HepG2 (cell line): Measurements from ENCODE around the gene ZNF79. TPM values are rescaled to one million over a fixed set of nuclear protein-coding genes. Genes with fewer than 3 reads are reported as not detected.
A peak's percentile ranks its signal among the peaks of the same experiment; 100 is the strongest.

Source experiments
- BHLHE40 ChIP-seq: IDR thresholded peaks from 2 replicates; pipeline ENCODE4 v1.6.1; 2011; ENCODE audit warnings: low read length, improper control_type of control experiment
- GLI4 ChIP-seq: sonication (generic); formaldehyde crosslinking; IDR thresholded peaks from 2 replicates; pipeline ENCODE4 v1.5.1; 2020; ENCODE audit warnings: missing genetic modification reagents, mild to moderate bottlenecking, moderate library complexity, borderline replicate concordance
- SAP130 ChIP-seq: IDR thresholded peaks from 2 replicates; pipeline ENCODE4 v1.6.1; 2016; ENCODE audit warnings: low read depth
- SOX5 ChIP-seq: IDR thresholded peaks from 2 replicates; pipeline ENCODE4 v1.6.1; 2016; ENCODE audit warnings: borderline replicate concordance
- ZFX ChIP-seq: sonication (generic); formaldehyde crosslinking; IDR thresholded peaks from 2 replicates; pipeline ENCODE4 v1.4.0; 2020; ENCODE audit warnings: mild to moderate bottlenecking, low read depth, missing genetic modification reagents, moderate library complexity
- ZNF30 ChIP-seq: sonication (generic); formaldehyde crosslinking; IDR thresholded peaks from 2 replicates; pipeline ENCODE4 v1.5.0; 2020; ENCODE audit warnings: mild to moderate bottlenecking, missing genetic modification reagents
- ZNF367 ChIP-seq: sonication (generic); formaldehyde crosslinking; IDR thresholded peaks from 2 replicates; pipeline ENCODE4 v1.4.0; 2020; ENCODE audit warnings: missing genetic modification reagents, borderline replicate concordance
- ZNF549 ChIP-seq: sonication (generic); formaldehyde crosslinking; IDR thresholded peaks from 2 replicates; pipeline ENCODE4 v1.5.0; 2020; ENCODE audit warnings: missing genetic modification reagents
- ZNF563 ChIP-seq: sonication (generic); formaldehyde crosslinking; IDR thresholded peaks from 2 replicates; pipeline ENCODE4 v1.8.0; 2022; ENCODE audit warnings: mild to moderate bottlenecking, moderate library complexity, missing genetic modification reagents
- ZNF589 ChIP-seq: sonication (generic); formaldehyde crosslinking; conservative IDR thresholded peaks from 2 replicates; pipeline ENCODE4 v1.8.0; 2022; ENCODE audit warnings: mild to moderate bottlenecking, moderate library complexity, missing genetic modification reagents
- ZSCAN9 ChIP-seq: IDR thresholded peaks from 2 replicates; pipeline ENCODE4 v1.6.1; 2016; ENCODE audit warnings: borderline replicate concordance
- polyA plus RNA-seq, 8 experiments: library from polyadenylated mRNA; depleted of rRNA in 3 of 8; stranded (reverse) in 7 of 8; unstranded in 1 of 8; fragments of >200 nt; fragmentation: Illumina TruSeq in 4 of 8; extraction: Trizol in 4 of 8; gene quantifications; 2 replicates each; pipeline versions ENCODE4 v1.2.1 to v1.2.3, GENCODE V29; 2011 to 2016; ENCODE audit warnings: low read depth in 4 of 8, missing spikeins in 1 of 8, mixed read lengths in 1 of 8; ENCODE audit not compliant: insufficient read depth in 1 of 8
- total RNA-seq, 5 experiments: library from RNA; depleted of rRNA; stranded (reverse); fragments of >200 nt; fragmentation: Illumina TruSeq; extraction: Trizol; gene quantifications; 2 replicates each; pipeline ENCODE4 v1.2.3, GENCODE V29; 2016; ENCODE audit warnings: low read depth in 1 of 5
- TF ChIP-seq, protein P1 (sequence below): fragments of 450-650 bp; IDR thresholded peaks from 2 replicates; pipeline ENCODE4 v1.6.1; 2016
- TF ChIP-seq, protein P2 (sequence below): sonication (generic); formaldehyde crosslinking; conservative IDR thresholded peaks from 2 replicates; pipeline ENCODE4 v1.4.0; 2020; ENCODE audit warnings: missing genetic modification reagents
- TF ChIP-seq, protein P3 (sequence below): sonication (generic); formaldehyde crosslinking; IDR thresholded peaks from 2 replicates; pipeline ENCODE4 v1.4.0; 2020; ENCODE audit warnings: missing genetic modification reagents, mild to moderate bottlenecking, borderline replicate concordance
- TF ChIP-seq, protein P4 (sequence below): sonication (generic); formaldehyde crosslinking; IDR thresholded peaks from 2 replicates; pipeline ENCODE4 v1.8.1; 2023; ENCODE audit warnings: mild to moderate bottlenecking, inconsistent platforms, moderate library complexity, missing genetic modification reagents, borderline replicate concordance
- TF ChIP-seq, protein P5 (sequence below): sonication (generic); formaldehyde crosslinking; IDR thresholded peaks from 2 replicates; pipeline ENCODE4 v1.4.0; 2020; ENCODE audit warnings: missing genetic modification reagents, low read depth, mild to moderate bottlenecking, borderline replicate concordance
- TF ChIP-seq, protein P6 (sequence below): sonication (generic); formaldehyde crosslinking; IDR thresholded peaks from 2 replicates; pipeline ENCODE4 v1.5.0; 2020; ENCODE audit warnings: missing genetic modification reagents
- TF ChIP-seq, protein P7 (sequence below): sonication (generic); formaldehyde crosslinking; IDR thresholded peaks from 2 replicates; pipeline ENCODE4 v1.5.0; 2020; ENCODE audit warnings: mild to moderate bottlenecking, missing genetic modification reagents, borderline replicate concordance

ZNF79 gene
- total and polyA plus RNA-seq, 2 of the 13 experiments (the other 11 are each of a cell fraction or from before 2014, with no cell fraction given) = 3.7 to 8.1 TPM

DNA sequence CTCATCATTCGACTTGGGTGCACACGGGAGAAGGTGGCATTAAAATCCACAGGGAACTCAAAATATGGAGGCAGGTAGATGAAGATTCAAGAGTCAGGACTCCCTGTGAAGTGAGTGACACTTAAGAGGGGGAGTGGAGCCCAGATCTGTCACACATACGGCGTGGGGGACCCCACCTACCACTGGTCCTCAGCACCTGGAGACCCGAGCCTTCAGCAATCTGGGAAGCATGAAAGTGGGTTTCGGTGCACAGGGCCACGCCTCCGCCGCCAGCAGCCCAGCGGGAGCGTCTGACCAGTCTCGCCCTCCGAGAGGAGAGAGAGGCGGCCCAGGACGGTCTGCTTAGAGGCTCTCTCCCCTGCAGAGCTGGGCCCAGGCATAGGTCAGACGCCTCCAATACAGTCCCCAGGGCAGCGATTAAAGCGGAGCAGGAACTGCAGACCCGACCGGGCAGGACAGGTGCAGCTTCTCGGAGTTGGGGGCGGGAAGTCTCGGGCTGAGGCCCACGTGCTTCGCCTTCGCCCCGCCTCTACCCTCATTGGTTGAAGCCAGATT is 27.9 kb upstream of the ZNF79 start (continued):
- TF ChIP-seq, protein P1, sequence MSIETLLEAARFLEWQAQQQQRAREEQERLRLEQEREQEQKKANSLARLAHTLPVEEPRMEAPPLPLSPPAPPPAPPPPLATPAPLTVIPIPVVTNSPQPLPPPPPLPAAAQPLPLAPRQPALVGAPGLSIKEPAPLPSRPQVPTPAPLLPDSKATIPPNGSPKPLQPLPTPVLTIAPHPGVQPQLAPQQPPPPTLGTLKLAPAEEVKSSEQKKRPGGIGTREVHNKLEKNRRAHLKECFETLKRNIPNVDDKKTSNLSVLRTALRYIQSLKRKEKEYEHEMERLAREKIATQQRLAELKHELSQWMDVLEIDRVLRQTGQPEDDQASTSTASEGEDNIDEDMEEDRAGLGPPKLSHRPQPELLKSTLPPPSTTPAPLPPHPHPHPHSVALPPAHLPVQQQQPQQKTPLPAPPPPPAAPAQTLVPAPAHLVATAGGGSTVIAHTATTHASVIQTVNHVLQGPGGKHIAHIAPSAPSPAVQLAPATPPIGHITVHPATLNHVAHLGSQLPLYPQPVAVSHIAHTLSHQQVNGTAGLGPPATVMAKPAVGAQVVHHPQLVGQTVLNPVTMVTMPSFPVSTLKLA = peak; percentile 81
- no peak for TF ChIP-seq ZNF563
- peak; percentile 55 for TF ChIP-seq BHLHE40
- TF ChIP-seq ZNF30 (CRISPR knock-in tag) = no peak
- TF ChIP-seq, protein P2, sequence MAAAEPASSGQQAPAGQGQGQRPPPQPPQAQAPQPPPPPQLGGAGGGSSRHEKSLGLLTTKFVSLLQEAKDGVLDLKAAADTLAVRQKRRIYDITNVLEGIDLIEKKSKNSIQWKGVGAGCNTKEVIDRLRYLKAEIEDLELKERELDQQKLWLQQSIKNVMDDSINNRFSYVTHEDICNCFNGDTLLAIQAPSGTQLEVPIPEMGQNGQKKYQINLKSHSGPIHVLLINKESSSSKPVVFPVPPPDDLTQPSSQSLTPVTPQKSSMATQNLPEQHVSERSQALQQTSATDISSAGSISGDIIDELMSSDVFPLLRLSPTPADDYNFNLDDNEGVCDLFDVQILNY = peak; percentile 63; the same call in 1 of the 2 replicates
- TF ChIP-seq, protein P3, sequence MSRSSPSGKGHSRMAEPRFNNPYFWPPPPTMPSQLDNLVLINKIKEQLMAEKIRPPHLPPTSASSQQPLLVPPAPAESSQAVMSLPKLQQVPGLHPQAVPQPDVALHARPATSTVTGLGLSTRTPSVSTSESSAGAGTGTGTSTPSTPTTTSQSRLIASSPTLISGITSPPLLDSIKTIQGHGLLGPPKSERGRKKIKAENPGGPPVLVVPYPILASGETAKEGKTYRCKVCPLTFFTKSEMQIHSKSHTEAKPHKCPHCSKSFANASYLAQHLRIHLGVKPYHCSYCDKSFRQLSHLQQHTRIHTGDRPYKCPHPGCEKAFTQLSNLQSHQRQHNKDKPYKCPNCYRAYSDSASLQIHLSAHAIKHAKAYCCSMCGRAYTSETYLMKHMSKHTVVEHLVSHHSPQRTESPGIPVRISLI (CRISPR knock-in tag) = no peak
- TF ChIP-seq, protein P4, sequence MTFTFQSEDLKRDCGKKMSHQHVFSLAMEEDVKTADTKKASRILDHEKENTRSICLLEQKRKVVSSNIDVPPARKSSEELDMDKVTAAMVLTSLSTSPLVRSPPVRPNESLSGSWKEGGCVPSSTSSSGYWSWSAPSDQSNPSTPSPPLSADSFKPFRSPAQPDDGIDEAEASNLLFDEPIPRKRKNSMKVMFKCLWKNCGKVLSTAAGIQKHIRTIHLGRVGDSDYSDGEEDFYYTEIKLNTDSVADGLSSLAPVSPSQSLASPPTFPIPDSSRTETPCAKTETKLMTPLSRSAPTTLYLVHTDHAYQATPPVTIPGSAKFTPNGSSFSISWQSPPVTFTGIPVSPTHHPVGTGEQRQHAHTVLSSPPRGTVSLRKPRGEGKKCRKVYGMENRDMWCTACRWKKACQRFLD (CRISPR knock-in tag) = peak; percentile 53; the same call in 1 of the 2 replicates
- no peak for TF ChIP-seq ZNF367 (CRISPR knock-in tag)
- TF ChIP-seq, protein P5, sequence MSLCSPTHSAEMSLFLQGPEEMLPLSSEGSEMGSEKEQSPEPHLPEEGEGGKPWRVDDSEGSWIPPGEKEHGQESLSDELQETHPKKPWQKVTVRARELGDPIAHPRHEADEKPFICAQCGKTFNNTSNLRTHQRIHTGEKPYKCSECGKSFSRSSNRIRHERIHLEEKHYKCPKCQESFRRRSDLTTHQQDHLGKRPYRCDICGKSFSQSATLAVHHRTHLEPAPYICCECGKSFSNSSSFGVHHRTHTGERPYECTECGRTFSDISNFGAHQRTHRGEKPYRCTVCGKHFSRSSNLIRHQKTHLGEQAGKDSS (CRISPR knock-in tag) = no peak
- peak; percentile 18; the same call in 1 of the 2 replicates for TF ChIP-seq SOX5 (CRISPR knock-in tag)
- no peak for TF ChIP-seq ZNF589 (CRISPR knock-in tag)
- TF ChIP-seq ZSCAN9 (CRISPR knock-in tag) = no peak
- TF ChIP-seq ZNF549 = no peak
- TF ChIP-seq, protein P6, sequence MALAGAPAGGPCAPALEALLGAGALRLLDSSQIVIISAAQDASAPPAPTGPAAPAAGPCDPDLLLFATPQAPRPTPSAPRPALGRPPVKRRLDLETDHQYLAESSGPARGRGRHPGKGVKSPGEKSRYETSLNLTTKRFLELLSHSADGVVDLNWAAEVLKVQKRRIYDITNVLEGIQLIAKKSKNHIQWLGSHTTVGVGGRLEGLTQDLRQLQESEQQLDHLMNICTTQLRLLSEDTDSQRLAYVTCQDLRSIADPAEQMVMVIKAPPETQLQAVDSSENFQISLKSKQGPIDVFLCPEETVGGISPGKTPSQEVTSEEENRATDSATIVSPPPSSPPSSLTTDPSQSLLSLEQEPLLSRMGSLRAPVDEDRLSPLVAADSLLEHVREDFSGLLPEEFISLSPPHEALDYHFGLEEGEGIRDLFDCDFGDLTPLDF (CRISPR knock-in tag) = no peak
- TF ChIP-seq, protein P7, sequence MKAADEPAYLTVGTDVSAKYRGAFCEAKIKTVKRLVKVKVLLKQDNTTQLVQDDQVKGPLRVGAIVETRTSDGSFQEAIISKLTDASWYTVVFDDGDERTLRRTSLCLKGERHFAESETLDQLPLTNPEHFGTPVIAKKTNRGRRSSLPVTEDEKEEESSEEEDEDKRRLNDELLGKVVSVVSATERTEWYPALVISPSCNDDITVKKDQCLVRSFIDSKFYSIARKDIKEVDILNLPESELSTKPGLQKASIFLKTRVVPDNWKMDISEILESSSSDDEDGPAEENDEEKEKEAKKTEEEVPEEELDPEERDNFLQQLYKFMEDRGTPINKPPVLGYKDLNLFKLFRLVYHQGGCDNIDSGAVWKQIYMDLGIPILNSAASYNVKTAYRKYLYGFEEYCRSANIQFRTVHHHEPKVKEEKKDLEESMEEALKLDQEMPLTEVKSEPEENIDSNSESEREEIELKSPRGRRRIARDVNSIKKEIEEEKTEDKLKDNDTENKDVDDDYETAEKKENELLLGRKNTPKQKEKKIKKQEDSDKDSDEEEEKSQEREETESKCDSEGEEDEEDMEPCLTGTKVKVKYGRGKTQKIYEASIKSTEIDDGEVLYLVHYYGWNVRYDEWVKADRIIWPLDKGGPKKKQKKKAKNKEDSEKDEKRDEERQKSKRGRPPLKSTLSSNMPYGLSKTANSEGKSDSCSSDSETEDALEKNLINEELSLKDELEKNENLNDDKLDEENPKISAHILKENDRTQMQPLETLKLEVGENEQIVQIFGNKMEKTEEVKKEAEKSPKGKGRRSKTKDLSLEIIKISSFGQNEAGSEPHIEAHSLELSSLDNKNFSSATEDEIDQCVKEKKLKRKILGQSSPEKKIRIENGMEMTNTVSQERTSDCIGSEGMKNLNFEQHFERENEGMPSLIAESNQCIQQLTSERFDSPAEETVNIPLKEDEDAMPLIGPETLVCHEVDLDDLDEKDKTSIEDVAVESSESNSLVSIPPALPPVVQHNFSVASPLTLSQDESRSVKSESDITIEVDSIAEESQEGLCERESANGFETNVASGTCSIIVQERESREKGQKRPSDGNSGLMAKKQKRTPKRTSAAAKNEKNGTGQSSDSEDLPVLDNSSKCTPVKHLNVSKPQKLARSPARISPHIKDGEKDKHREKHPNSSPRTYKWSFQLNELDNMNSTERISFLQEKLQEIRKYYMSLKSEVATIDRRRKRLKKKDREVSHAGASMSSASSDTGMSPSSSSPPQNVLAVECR (CRISPR knock-in tag) = peak; percentile 91
- TF ChIP-seq GLI4 (CRISPR knock-in tag) = peak; percentile 7; the same call in 1 of the 2 replicates
- TF ChIP-seq SAP130 (CRISPR knock-in tag) = peak; percentile 95
- TF ChIP-seq ZFX = no peak
